Activated CD4-positive, alpha-beta T cell treated with anti-CD3 and anti-CD28 coated beads for 36 hours (primary cell): Measurements from ENCODE around the gene EXOC6. TPM values are rescaled to one million over a fixed set of nuclear protein-coding genes. Genes with fewer than 3 reads are reported as not detected.

Source experiments
- ATAC-seq: fragments of 200-7000 bp; cut with Tn5 transposase; one replicate; pipeline ENCODE4 v1.10.0; 2021; ENCODE audit warnings: mild to moderate bottlenecking, moderate library complexity
- CTCF ChIA-PET: fragments of 350-600 bp; sonication (Branson Sonifier 250); formaldehyde crosslinking; loops from one replicate; lab custom pipeline; 2021; ENCODE audit warnings: antibody characterized with exemption; lab: Charles Lee
- POLR2A ChIA-PET: fragments of 350-600 bp; sonication (Branson Sonifier 250); formaldehyde crosslinking; loops from one replicate; lab custom pipeline; 2021; ENCODE audit warnings: antibody characterized with exemption, inconsistent platforms; lab: Charles Lee
- DNase-seq: peaks from one replicate; pipeline ENCODE4 v3.0.0-alpha.2; 2020
- H3K27ac Mint-ChIP-seq: one replicate; pipeline ENCODE4 v1.8.0; 2021; ENCODE audit warnings: mixed read lengths
- H3K27me3 Mint-ChIP-seq: one replicate; pipeline ENCODE4 v1.8.0; 2021; ENCODE audit warnings: mixed read lengths
- H3K36me3 Mint-ChIP-seq: one replicate; pipeline ENCODE4 v1.8.0; 2021; ENCODE audit warnings: low read depth, mixed read lengths
- H3K4me1 Mint-ChIP-seq: one replicate; pipeline ENCODE4 v1.8.0; 2021; ENCODE audit warnings: mixed read lengths
- H3K4me3 Mint-ChIP-seq: one replicate; pipeline ENCODE4 v1.8.0; 2021; ENCODE audit warnings: mild to moderate bottlenecking, moderate library complexity, mixed read lengths
- H3K9me3 Mint-ChIP-seq: one replicate; pipeline ENCODE4 v1.8.0; 2021; ENCODE audit warnings: low read depth, mixed read lengths
- intact Hi-C, 2 experiments: fragments of 100-400 bp; cut with DNase I in 1 of 2; cut with micrococcal nuclease in 1 of 2; formaldehyde crosslinking; loops; one replicate each; pipeline versions ENCODE4 v1.14.2 to v1.15.1; 2022 to 2024; cut with DNase I, micrococcal nuclease
- total RNA-seq, 2 experiments: library from RNA; stranded (reverse); gene quantifications; one replicate each; pipeline ENCODE4 v1.2.3, GENCODE V29; 2021

The EXOC6 gene
- 10 to 100 TPM in 1 of 2 experiments, 1 to 10 TPM in 1; 9.7 to 12.1 TPM for total RNA-seq

- ATAC-seq (peak; percentile 78), DNase-seq (peak; percentile 92)
- peaks cover 33% of the 10 kb centered on the region for H3K4me1 Mint-ChIP-seq
- no peaks in the 10 kb centered on the region for H3K27me3 Mint-ChIP-seq
- ChIA-PET CTCF (interaction anchor here (0.5 to 7.8 kb wide), 12 partner anchors 8 to 345 kb away, joined by 3 to 84 read pairs (median 3); partner anchors contain the start of gene HHEX), POLR2A (interaction anchor here (0.5 to 2.0 kb wide), 4 partner anchors 10 to 853 kb away, joined by 3 to 4 read pairs (median 3); no protein-coding TSS in a partner anchor)
- H3K4me3 Mint-ChIP-seq: peak within 1 kb of the TSS; percentile 79
- H3K36me3 Mint-ChIP-seq: peaks cover 2% of the 10 kb centered on the region
- no peaks in the 10 kb centered on the region for H3K9me3 Mint-ChIP-seq
- intact Hi-C loops: loop anchor here (1.0 to 10.0 kb wide), 11 partner anchors 17 to 1684 kb away; partner anchors contain the start of genes CEP55 (in 2 of the 2), CPEB3 (in 1 of the 2), KIF11 (in 1 of the 2) and MARCHF5 (in 1 of the 2)
- peak within 1 kb of the TSS; percentile 90 for H3K27ac Mint-ChIP-seq
Observed at GRCh38 chr10:92848441-92849233, at the start of gene EXOC6. EXOC6 (plus strand) TSS chr10:92848520; CDS start chr10:92848534, 14 bp downstream.

DNA sequence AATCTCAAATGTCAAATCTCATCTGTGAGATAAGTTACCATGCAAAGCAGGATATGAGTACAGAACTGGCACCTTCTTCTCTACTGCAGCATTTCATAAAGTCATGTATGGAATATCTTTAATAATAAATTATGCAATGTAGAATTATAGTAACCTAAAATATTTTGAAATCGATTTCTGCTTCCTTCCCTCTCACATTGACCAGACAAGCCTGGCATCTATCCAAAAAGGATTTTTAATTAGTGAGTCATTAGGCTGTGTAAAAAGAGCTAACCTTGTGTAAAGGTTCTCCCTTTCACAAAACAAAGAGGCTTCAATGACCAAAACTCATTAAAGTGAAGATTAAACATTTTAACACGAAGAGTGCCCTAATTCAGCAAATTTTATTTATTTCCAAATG is 48.8 kb upstream of the EXOC6 start:
- POLR2A ChIA-PET: no interaction called here
- no peaks in the 10 kb centered on the region for H3K9me3 Mint-ChIP-seq
- no peak for DNase-seq
- H3K27ac Mint-ChIP-seq: no peak overlapping the region
- H3K36me3 Mint-ChIP-seq: no peaks in the 10 kb centered on the region
- H3K27me3 Mint-ChIP-seq: peaks cover 4% of the 10 kb centered on the region
- no peak overlapping the region for H3K4me3 Mint-ChIP-seq
- intact Hi-C loops: no loop called here
- ATAC-seq: no peak
- CTCF ChIA-PET: no interaction called here
- no peaks in the 10 kb centered on the region for H3K4me1 Mint-ChIP-seq

DNA sequence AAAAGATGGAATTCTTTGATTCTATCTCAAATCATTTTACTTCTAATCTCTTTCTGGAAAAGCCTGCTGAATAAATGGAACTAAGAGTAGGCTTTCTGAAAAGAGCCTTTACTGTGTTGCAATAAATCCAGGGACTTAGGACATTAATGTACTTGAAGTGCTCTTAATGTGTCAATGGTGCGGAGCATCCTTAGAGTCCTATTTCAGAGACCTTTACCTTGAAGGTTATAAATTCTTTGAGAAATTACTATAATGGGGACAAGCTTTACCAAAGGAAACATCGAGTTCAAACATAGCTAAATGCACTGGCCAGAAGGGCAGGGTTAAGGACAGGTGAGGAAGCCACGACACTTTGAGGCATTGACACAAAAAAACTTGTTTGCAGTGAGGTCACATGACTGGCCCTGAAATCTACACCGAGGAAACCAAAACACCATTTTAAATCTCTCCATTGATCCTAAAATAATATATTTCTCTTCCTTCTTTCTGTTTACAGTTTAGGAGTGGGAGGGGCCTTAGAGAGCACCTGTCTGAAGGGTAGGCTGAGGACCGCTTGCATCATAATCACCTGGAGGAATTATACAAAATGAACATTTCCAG is 48.1 kb upstream of the EXOC6 start:
- ChIA-PET CTCF (no interaction called here), POLR2A (no interaction called here)
- H3K4me1 Mint-ChIP-seq: no peaks in the 10 kb centered on the region
- no peaks in the 10 kb centered on the region for H3K27me3 Mint-ChIP-seq
- no peaks in the 10 kb centered on the region for H3K9me3 Mint-ChIP-seq
- H3K27ac Mint-ChIP-seq: no peak overlapping the region
- intact Hi-C loops: no loop called here
- H3K36me3 Mint-ChIP-seq: no peaks in the 10 kb centered on the region
- H3K4me3 Mint-ChIP-seq: no peak overlapping the region
- ATAC-seq (no peak), DNase-seq (no peak)

DNA sequence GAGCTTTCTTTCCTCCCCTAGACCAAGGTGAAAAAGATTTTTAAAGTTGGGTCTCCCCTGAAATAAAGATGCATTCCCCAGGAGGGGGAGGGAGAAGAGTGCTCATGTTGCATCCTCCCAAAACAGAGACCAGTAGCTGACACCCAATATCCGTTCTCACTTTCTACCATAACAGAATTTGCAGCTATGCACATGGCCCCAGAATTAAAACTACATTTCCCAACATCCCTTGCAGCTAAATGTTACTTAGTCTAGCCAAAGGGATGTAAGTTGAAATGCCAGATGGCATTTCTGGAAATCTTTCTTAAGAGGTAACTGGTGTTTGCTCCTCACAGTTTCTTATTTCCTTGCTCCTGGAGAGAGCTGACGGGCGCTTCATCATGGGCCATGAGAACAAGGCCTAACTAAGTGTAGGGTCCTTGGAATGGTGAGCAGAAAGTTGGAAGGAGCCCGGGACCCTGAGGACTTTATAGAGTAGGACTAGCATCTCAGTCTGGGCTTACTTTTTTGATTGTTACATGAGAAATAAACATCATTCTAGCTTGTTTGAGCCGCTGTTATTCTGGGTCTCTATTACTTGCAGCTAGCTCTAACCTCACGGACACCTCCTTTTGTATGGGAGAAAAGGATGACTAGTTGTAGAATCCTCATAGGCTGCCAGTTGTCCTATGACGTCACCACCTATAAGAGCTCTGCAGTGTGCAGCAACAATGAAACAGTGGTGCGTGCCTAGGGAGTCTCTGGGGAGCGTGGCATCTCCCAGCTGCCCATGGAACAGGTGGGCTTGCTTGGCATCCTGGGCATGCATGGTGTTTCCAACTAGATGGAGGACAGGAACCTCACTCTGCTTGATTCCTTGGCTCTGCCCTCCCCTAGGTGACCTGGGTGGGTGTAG is 46.1 kb upstream of the EXOC6 start:
- ChIA-PET POLR2A (no interaction called here), CTCF (interaction anchor here (0.6 to 1.6 kb wide), 4 partner anchors 37 to 842 kb away, joined by 3 read pairs; no protein-coding TSS in a partner anchor)

DNA sequence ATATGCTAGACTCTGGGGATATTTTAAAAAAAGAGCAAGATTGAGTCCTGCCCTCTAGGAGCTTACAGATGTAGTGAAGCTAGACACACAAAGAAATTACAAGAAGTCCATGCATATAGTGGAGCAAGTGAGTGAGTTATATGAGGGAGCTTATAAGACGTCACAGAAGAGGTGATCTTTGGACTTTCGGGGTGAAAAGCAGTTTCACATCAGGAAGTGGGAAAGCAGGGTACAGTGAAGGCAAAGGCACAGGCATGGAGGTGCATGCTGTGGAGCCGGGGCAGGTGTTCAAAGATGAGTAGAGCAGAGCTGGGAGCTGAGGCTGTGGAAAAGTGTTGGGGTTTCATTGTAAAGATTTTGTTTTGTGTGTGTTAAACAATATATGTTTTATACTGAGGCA is 38.5 kb upstream of the EXOC6 start:
- H3K4me1 Mint-ChIP-seq: no peaks in the 10 kb centered on the region
- no peak overlapping the region for H3K4me3 Mint-ChIP-seq
- intact Hi-C loops: no loop called here
- no peak overlapping the region for H3K27ac Mint-ChIP-seq
- H3K36me3 Mint-ChIP-seq: no peaks in the 10 kb centered on the region
- ChIA-PET CTCF (interaction anchor here (1.0 kb wide), 2 partner anchors 33 to 299 kb away, joined by 3 to 4 read pairs; no protein-coding TSS in a partner anchor), POLR2A (no interaction called here)
- H3K27me3 Mint-ChIP-seq: peaks cover 14% of the 10 kb centered on the region
- ATAC-seq: no peak
- no peak for DNase-seq
- H3K9me3 Mint-ChIP-seq: no peaks in the 10 kb centered on the region

More for the DNA sequence above, 46.1 kb upstream of the EXOC6 start:
- Mint-ChIP-seq H3K27me3 (peaks cover 5% of the 10 kb centered on the region), H3K9me3 (no peaks in the 10 kb centered on the region), H3K4me1 (no peaks in the 10 kb centered on the region), H3K36me3 (no peaks in the 10 kb centered on the region), H3K27ac (no peak overlapping the region), H3K4me3 (no peak overlapping the region)
- DNase-seq: no peak
- intact Hi-C loops: no loop called here
- no peak for ATAC-seq

DNA sequence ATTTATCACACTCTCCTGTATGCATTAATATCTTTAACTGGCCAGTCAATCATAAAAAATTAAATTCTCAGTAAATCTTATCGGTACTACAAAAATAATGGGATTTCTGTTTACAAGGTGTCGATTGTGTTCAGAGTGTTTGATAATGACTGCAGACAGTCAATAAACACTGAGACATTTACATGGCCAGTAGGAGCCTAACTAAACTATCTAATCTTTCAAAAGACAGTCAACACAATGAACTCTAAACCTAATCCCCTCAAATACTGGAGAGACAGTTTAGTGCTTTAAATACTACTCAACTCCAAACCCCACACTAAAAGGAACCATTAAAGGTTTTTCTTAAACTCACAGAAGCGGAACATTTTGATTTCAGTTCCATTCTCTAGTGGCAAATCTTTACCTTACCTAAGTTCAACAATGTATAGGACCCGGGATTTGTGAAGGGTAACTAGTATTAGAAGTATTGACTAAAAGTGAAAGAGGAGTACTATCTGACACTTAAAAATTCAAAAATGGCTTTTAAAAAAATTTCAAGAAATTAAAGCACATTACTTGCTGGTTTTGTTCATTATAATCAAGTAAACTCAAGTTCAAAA is 37.3 kb upstream of the EXOC6 start:
- ChIA-PET POLR2A (no interaction called here), CTCF (interaction anchor here (1.0 kb wide), 1 partner anchor 32 kb away, joined by 4 read pairs; no protein-coding TSS in a partner anchor)
- H3K4me1 Mint-ChIP-seq: peaks cover 2% of the 10 kb centered on the region
- H3K4me3 Mint-ChIP-seq: no peak overlapping the region
- no peaks in the 10 kb centered on the region for H3K9me3 Mint-ChIP-seq
- intact Hi-C loops: no loop called here
- no peak overlapping the region for H3K27ac Mint-ChIP-seq
- DNase-seq (no peak), ATAC-seq (no peak)
- no peaks in the 10 kb centered on the region for H3K36me3 Mint-ChIP-seq
- H3K27me3 Mint-ChIP-seq: peaks cover 14% of the 10 kb centered on the region

DNA sequence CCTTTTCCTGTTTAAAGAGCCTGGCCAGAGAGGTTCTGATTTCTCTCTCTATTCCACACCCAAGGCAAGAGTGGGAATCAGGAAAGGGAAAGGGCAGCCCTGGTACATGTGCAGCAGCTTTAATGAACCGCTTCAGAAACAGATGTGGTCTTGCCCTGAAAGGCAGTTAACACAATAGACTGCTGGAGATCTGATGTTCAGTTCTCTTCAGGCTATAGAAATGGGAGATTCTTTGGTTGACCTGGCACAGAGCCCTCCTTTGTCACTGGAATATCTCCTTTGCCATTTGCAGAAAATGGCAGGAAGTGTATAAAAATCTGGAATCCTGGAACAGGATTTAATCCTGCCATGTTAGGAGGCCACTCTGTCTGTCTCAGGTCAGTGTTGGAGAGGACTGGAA is 36.3 kb upstream of the EXOC6 start:
- CTCF ChIA-PET: interaction anchor here (1.0 kb wide), 1 partner anchor 31 kb away, joined by 3 read pairs; no protein-coding TSS in a partner anchor
- no peak for ATAC-seq
- Mint-ChIP-seq H3K9me3 (no peaks in the 10 kb centered on the region), H3K27me3 (peaks cover 12% of the 10 kb centered on the region), H3K4me3 (no peak overlapping the region), H3K4me1 (peaks cover 3% of the 10 kb centered on the region), H3K36me3 (no peaks in the 10 kb centered on the region), H3K27ac (no peak overlapping the region)
- DNase-seq: no peak
- intact Hi-C loops: no loop called here
- POLR2A ChIA-PET: no interaction called here

- no peaks in the 10 kb centered on the region for H3K9me3 Mint-ChIP-seq
- ChIA-PET POLR2A (no interaction called here), CTCF (no interaction called here)
- H3K27ac Mint-ChIP-seq: no peak overlapping the region
- intact Hi-C loops: no loop called here
- ATAC-seq (no peak), DNase-seq (no peak)
- H3K4me1 Mint-ChIP-seq: peaks cover 3% of the 10 kb centered on the region
- H3K4me3 Mint-ChIP-seq: no peak overlapping the region
- H3K36me3 Mint-ChIP-seq: no peaks in the 10 kb centered on the region
- peaks cover 8% of the 10 kb centered on the region for H3K27me3 Mint-ChIP-seq
Observed at GRCh38 chr10:92813979-92814378, 34.3 kb upstream of the EXOC6 start.

GRCh38 chr10:92814790-92815189 is 33.5 kb upstream of the EXOC6 start:
- no peak for DNase-seq
- peaks cover 3% of the 10 kb centered on the region for H3K4me1 Mint-ChIP-seq
- no peaks in the 10 kb centered on the region for H3K36me3 Mint-ChIP-seq
- no peak overlapping the region for H3K27ac Mint-ChIP-seq
- ATAC-seq: no peak
- ChIA-PET POLR2A (no interaction called here), CTCF (interaction anchor here (0.7 kb wide), 1 partner anchor 33 kb away, joined by 3 read pairs; the partner anchor contains the start of gene EXOC6)
- no peak overlapping the region for H3K4me3 Mint-ChIP-seq
- intact Hi-C loops: no loop called here
- no peaks in the 10 kb centered on the region for H3K9me3 Mint-ChIP-seq
- H3K27me3 Mint-ChIP-seq: peaks cover 6% of the 10 kb centered on the region

DNA sequence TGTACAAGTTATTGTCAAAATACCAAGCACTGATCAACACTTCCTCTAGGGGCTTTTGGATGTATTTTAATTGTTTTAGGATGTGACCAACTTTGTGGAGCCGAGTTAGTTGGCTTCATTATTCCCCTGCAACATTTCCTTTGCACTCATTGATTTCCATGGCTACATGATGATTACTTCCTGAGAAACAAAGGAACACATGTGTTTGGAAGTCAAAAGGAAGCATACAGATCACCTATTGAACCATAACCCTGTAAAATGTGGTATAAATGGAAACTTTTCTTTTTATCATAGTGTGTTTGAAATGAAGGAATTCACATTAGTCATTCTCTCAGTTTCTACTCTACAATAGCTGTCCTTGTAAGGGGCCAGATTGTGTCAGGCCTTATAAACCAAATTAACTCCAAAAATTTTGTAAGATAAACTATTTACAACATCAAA is 32.2 kb upstream of the EXOC6 start:
- CTCF ChIA-PET: no interaction called here
- H3K27me3 Mint-ChIP-seq: peaks cover 5% of the 10 kb centered on the region
- POLR2A ChIA-PET: no interaction called here
- DNase-seq (no peak), ATAC-seq (no peak)
- peaks cover 7% of the 10 kb centered on the region for H3K4me1 Mint-ChIP-seq
- intact Hi-C loops: no loop called here
- H3K36me3 Mint-ChIP-seq: no peaks in the 10 kb centered on the region
- H3K27ac Mint-ChIP-seq: no peak overlapping the region
- no peak overlapping the region for H3K4me3 Mint-ChIP-seq
- no peaks in the 10 kb centered on the region for H3K9me3 Mint-ChIP-seq
